Measurements from ENCODE around the gene SSH2.

- TF ChIP-seq EZH2 (IDR thresholded peaks at IDR 0.05; ENCODE audit: insufficient read depth, poor library complexity, severe bottlenecking): no peak
- no peak for TF ChIP-seq EZH2phosphoT487 (IDR thresholded peaks at IDR 0.05; ENCODE audit: insufficient read depth, low read depth)
Measured at GRCh38 chr17:29909236-29910003, 20.6 kb downstream of the SSH2 start.

All from GM23248 (cell line).